Raji (cell line): ENCODE measurements around the gene SEC61G.

Source experiments
- POLR2A ChIP-seq: IDR thresholded peaks from 2 replicates; pipeline ENCODE4 v1.6.1; 2011; ENCODE audit warnings: low read depth, low read length, control low read depth; ENCODE audit not compliant: insufficient read depth

SEC61G gene

DNA sequence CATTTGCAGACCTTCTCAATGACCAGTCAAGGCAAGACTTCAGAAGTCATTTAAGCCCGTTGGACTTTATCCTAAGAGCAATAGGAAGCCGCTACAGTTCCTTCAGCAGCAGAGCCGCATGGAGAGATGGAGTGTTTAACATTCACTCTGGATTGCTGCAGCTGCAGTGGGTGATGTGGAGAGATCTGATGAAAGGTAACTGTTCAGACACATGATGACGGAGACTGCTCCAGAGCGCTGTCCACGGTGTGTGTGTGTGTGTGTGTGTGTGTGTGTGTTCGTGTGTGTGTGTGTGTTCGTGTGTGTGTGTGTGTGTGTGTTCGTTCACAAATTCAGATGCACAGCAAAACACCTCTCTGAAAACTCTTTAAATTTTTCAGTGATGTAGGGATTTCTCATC lies 37.0 kb downstream of the SEC61G start:
- no peak for TF ChIP-seq POLR2A

GRCh38 chr7:54719974-54720373 lies 39.0 kb downstream of the SEC61G start:
- TF ChIP-seq POLR2A = no peak

DNA sequence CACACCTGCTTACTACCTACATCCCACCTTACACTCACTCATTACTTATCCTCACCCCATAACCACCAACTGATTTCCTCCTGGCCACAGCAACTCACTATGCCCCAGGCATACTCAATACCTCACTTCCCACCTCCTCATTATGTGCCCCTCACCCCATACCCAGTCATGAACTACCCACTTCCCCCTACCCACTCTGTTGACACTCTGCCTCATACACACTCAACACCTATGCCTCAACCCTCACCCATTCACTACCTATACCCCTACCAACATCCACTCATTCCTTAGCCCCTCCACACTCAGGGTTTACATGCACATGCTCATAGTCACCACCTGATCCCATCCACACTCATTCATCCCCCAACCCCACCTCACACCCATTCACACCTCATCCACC lies 39.6 kb downstream of the SEC61G start:
- TF ChIP-seq POLR2A = no peak

DNA sequence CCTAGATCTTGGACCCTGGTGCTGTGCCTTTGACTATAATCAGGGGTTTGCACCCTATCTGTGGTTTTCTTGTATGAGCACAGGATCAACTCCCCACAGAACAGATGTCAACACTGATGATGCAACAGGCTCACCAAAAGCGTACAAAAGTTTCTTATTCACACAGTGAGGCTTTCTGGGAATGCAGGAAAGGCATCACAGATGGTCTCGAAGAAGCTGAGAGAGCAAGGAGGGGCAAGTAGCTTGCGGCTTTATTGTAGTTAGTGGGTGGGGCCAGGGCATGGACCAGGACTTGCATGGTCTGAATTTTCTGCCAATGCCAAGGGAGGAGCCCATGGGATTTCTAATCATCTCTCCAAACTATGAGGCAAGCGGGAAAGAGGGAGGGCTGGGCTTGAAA lies 46.2 kb downstream of the SEC61G start:
- TF ChIP-seq POLR2A = no peak

GRCh38 chr7:54711900-54712595 lies 47.0 kb downstream of the SEC61G start:
- no peak for TF ChIP-seq POLR2A

GRCh38 chr7:54709283-54709682 lies 49.7 kb downstream of the SEC61G start:
- TF ChIP-seq POLR2A = no peak

DNA sequence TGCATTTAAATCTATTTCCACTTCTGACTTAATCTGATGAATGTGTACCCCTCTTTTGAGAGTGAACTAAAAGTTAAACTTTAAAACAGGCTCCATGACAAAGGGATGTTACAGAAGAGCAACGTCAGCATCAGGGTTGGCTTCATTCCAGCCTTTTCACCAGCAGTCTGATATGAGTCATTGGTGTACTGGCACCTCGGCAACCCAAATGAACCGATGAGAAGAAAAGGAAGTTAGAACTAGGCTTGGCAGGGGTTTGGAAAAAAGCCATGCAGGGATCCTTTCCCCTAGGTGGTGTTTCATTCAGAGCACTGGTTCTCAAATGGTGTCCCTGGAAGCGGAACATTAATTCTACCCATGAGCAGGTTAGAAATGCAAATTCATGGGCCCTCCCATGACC lies 53.6 kb downstream of the SEC61G start:
- no peak for TF ChIP-seq POLR2A

DNA sequence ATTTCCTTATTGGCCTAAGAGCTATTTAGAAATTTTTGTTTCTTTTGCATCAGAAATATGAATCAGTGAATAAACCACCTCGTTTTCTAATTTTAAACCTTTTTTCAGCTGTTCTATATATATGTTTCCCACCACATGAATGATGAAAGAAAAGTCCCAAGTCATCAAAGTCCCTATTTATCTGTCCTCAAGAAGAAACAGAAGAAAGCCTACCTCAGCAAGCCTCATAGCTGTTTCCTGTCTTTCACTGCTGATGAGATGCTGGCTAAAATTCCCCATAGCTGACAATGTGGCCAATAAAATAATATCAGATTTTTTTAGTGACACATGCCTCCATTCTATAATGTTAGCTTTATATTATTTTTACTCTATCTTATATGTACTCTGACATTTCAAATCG lies 54.2 kb downstream of the SEC61G start:
- no peak for TF ChIP-seq POLR2A
